HG03457 (cell line): Measurements from ENCODE around the gene HSDL2.
A peak's percentile ranks its signal among the peaks of the same experiment; 100 is the strongest.

Experiments used
- ATAC-seq: cut with Tn5 transposase; IDR thresholded peaks from one replicate; pipeline ENCODE4 v1.9.1; 2021; ENCODE audit warnings: moderate number of reproducible peaks; ENCODE audit not compliant: unreplicated experiment

The HSDL2 gene

GRCh38 chr9:112380102-112380824 is at the start of gene HSDL2:
TSS of gene HSDL2 (plus strand) at chr9:112380108. CDS start at chr9:112380164, 56 bp downstream.
- peak; percentile 20 for ATAC-seq

DNA sequence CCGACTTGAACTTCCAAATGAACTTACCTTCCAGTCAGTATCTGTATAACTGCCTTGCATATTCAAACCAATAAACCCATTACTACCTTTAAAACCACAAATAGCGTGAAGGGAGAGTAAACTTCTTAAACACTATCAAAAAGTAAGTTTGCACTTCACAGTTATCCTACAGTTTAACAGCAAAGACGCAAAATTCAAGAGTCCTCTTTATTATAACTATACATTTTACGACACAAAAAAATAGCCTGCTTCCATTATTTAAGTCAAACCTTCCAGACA is 48.3 kb upstream of the HSDL2 start:
- ATAC-seq: no peak

- ATAC-seq: no peak
Measured at GRCh38 chr9:112332214-112332613, 47.7 kb upstream of the HSDL2 start.

DNA sequence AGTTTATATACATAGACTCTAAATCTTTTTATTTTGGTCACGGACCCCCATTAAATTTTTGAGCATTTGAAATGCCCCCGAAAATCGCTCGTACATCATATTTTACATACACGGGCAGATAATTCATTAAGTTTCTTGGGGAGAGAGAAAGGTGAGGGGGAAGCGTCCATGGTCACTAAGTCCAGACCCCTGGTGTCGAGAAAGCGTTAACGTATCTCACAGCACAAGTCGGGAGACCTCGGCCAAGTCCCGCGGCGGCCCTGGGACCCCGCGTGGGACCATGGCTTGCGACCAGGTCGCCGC is 47.3 kb upstream of the HSDL2 start:
- no peak for ATAC-seq

DNA sequence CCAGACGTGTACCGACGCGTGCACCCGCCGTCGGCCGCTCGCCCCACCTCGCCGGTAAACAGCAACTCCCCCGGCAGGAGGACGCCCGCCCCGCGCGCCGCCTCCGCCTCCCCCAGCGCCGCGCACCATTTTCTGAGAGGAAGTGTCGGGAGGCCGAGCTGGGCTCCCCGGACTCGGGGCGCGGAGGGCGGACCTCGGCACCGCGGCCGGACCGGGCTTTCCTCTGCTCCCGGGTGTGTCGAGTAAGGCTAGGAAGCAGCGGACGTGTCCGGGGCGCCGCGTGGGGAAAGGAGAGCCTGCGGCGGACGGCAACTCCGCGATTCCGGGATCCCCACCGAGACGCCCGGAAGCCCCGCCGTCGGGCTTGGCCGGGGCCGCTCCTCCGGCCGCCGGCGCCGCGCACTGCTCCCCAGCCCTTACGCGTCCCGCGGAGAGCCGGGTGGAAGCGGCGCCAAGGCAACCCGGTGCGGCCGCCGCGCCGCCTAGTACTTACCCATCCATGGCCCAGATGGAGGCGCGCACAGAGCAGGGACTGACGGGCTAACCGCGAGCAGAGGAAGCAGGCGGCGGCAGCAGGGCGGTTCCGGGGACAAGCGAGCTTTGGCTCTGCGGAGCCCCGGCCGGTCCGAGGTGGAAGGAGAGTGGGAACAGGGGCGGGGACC is 46.8 kb upstream of the HSDL2 start, which contains the start of gene PTBP3:
TSS of gene PTBP3 (minus strand) at position 643 of the 662 bp plus-strand sequence. CDS start 35,754 bp downstream, outside the sequence.
- peak; percentile 49 for ATAC-seq

DNA sequence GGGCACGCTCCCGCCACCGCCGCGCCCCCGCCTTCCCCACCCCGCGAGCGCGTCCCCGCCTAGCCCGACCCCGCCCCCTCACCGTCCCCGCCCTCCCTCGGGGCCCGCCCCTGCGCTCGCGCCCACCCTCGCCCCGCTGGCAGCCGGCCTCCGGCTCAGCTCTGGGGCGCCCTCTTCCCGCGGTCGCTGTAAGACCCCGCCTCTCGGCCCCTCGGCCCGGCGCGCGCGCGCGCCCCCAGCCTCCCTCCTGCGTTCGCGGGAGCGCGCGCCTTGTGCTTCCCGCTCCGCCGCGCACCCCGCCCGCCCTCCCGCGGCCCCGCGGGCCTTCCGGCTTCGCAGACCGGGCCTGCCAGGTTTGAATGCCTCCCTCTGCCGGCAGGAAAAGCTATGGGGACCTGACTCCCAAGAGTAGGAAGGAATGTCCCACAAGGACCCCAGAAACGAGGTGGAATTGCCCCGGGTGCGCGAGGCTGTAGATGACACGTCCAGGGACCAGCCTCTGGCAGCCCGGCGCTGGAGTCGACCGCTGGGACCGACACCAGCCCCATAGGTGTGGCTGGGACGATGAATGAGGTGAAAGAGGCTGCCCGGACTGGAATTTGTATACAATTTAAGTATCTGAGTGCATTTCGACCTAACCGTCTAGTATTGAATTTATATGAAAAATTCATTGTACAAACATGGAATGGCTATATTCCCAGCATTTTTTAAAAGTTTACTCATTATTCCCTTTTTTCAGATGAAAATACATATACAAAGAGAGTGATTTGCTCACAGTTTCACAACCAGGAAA is 46.1 kb upstream of the HSDL2 start:
- ATAC-seq: peak; percentile 60

- no peak for ATAC-seq
Measured at GRCh38 chr9:112334432-112334841, 45.5 kb upstream of the HSDL2 start.

DNA sequence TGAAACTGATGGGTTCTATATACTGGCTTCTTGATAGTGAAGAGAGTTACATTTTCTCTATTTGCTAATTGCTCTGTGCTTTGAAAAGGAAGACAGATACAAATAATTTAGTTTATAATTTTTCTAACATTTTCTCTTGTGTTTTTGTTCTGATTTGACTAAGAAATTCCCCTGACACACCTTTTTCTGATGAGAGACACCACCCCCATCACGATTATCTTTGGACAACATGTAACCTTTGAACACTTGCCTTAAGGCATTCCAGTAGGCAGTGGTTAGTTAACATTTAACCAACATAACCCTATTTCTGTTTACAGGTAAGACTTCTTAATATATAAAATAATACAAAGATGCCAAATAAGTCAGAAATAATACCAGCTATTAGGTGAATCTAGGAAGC is 42.4 kb upstream of the HSDL2 start:
- ATAC-seq: no peak

GRCh38 chr9:112338561-112338960 is 41.3 kb upstream of the HSDL2 start:
- no peak for ATAC-seq

DNA sequence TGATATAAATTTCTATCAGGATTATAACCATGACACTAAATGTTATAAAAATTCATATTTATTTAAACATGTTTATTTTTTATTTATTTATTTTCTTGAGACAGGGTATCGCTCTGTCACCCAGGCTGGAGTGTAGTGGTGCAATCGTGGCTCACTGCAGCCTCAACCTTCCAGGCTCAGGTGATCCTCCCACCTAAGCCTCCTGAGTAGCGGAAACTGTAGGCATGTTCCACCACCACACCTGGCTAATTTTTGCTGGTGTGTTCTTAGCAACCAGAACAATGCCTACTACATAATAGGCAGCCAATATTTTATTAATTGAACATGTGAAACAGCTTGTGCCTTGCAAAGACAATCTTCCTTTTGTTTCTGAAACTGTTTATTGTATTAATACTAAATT is 40.0 kb upstream of the HSDL2 start:
- ATAC-seq: no peak

DNA sequence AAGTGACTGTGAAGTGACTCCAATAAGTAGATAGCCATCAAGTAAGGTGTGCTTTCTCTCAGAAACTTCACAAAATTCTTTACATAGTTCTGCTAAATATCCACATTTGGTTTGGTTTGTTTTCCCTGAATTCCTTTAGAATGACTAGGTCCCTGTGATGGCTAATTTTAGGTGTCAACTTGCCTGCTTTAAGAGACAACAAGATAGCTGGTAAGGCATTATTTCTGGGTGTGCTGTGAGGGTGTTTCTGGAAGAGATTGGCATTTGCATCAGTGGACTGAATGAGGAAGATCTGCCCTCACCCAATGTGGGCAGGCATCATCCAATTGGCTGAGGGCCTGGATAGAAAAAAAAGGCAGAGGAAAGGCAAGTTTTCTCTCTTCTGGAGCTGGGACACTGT is 38.2 kb upstream of the HSDL2 start:
- no peak for ATAC-seq

DNA sequence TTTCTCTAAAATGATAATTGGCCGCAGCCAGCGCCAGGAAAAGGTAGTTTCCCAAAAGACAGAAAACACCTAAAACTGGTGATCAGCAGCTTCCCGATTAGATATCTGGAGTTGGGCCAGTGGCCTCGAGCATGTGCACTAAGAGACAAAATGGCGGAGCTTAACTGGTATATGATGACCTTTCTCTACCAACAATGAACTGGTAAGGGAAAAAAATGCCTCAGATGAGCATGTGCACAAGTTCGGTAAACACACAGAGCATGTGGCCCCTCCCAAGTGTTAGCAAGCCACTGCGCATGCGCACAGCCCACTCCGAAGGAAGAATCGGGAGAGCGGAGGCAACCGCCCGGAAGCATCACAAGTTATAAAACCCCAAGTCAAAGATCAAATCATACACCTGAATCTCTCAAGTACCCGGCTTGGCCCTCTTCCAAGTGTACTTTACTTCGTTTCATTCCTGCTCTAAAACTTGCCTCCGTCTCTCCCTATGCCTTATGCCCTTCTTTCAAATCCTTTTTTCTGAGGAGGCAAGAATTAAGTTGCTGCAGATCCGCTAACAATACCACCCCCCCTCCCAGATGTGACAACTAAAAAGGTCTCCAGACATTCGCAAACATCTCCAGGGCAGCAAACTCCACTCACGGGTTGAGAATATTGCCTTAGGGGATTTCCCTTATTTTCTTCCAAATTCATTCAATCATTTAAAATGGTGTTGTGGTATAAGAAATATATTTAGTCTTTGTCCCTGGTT is 31.5 kb upstream of the HSDL2 start:
- no peak for ATAC-seq

- no peak for ATAC-seq
Measured at GRCh38 chr9:112349008-112349333, 30.9 kb upstream of the HSDL2 start.

- no peak for ATAC-seq
Measured at GRCh38 chr9:112351184-112351583, 28.7 kb upstream of the HSDL2 start.

DNA sequence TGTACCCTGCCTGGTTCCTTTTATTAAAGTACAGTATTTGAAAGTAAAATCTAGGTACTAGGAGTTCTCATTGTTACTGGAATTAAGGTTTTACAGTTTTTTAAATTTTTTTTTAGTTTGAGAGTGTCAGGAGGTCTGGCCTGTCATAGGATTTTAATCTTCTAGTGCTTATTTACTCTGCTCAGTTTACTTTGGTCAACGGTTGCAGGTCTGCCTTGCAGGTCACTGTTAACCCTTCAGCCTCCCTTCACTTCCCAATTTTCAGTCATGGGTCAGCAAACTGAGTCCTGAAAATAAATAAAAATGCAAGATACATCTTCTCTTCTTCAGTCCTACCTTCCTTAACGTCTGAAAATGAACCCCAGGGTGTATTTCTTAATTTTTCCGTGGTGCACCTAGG is 27.7 kb upstream of the HSDL2 start:
- ATAC-seq: no peak

DNA sequence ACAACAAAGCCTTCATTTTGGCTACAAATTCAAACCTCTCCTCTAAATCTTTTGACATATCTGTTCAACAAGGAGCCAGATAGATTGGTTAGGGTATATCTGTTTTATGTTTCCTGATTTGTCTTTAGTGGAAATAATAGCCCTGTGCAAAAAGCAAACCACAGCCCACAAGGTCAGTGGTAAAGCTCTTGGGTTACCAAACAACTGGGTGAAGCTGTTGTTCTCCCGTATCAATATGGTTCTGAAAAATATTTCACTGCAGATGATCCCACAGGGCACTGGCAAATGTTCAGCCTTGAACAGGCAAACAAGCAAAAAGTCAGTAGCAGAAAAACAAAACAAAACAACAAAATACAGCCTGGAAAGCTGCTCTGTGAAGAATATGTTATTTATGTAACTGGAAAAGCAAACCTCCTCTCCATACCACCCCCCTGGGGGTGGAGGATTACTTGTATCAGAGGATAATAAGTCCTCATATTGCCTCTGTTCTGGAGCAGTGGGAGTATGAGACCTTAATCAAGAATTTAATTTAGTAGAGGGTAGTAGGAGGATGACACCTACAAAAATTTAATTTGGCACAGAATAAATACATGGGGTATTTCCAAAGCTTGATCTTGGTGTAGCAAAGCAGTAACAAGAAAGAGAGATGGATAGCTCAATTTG is 25.7 kb upstream of the HSDL2 start:
- ATAC-seq: no peak

- no peak for ATAC-seq
Measured at GRCh38 chr9:112355427-112355897, 24.4 kb upstream of the HSDL2 start.

DNA sequence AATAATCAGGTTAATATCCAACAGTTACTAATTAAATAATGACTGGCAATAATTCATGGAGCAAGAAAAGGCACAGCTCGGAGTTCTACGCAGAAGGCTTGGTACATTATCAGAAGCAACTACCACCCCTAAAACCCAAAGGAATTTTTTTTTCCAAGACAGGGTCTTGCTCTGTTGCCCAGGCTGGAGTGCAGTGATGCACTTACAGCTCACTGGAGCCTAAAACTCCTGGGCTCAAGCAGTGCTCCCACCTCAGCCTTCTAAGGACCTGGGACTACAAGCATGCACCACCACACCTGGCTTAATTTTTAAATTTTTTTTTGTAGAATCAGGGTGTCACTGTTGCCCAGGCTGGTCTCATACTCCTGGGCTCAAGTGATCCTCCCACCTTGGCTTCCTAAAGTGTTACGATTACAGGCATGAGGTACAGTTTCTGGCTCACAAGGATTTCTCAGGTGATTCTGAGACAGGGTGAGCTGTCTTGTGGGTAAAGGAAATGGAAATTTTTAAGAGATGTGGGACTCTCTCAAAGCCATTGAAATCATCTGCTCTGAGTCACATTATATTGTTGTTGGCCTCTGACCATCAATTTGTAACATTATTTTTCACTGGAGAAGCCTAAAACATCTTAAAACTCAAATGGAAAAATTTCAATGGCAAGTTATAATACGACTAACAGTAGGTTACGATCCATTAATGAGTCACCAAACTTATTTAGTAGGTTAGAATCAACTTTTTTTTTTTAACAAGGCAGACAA is 19.7 kb upstream of the HSDL2 start:
- no peak for ATAC-seq

- no peak for ATAC-seq
Measured at GRCh38 chr9:112361601-112362000, 18.3 kb upstream of the HSDL2 start.

- ATAC-seq: no peak
Measured at GRCh38 chr9:112364761-112365160, 15.1 kb upstream of the HSDL2 start.
